Bronchial epithelial cell (primary cell): ENCODE measurements around the gene CIITA. TPM values are rescaled to one million over a fixed set of nuclear protein-coding genes. Genes with fewer than 3 reads are reported as not detected.

Experiments used
- DNase-seq: peaks from one replicate; pipeline ENCODE4 v3.0.0-alpha.2; 2010; ENCODE audit warnings: low read depth
- FAIRE-seq: peaks from 2 replicates; lab custom pipeline; 2011; peaks lifted over from hg19 to GRCh38; lab: Jason Lieb, UNC
- H3K27me3 ChIP-seq: 2 replicates; pipeline ENCODE4 v1.5.1; 2011; ENCODE audit warnings: low read length; ENCODE audit not compliant: control insufficient read depth, insufficient read depth
- H3K36me3 ChIP-seq: 2 replicates; pipeline ENCODE4 v1.5.1; 2011; ENCODE audit warnings: low read length; ENCODE audit not compliant: control insufficient read depth, insufficient read depth
- H3K4me3 ChIP-seq: 2 replicates; pipeline ENCODE4 v1.5.1; 2011; ENCODE audit warnings: mild to moderate bottlenecking, low read depth, low read length, control low read depth
- CTCF ChIP-seq: IDR thresholded peaks from 2 replicates; pipeline ENCODE4 v1.5.1; 2011; ENCODE audit warnings: mild to moderate bottlenecking, moderate library complexity, low read length, control low read depth, inconsistent platforms; ENCODE audit not compliant: insufficient read depth, severe bottlenecking
- total RNA-seq: library from RNA; depleted of rRNA; stranded (reverse); fragments of >200 nt; gene quantifications from 2 replicates; pipeline ENCODE4 v1.2.1, GENCODE V29; 2014

The CIITA gene
- total RNA-seq, 1 donor from 2014 or later: not detected

DNA sequence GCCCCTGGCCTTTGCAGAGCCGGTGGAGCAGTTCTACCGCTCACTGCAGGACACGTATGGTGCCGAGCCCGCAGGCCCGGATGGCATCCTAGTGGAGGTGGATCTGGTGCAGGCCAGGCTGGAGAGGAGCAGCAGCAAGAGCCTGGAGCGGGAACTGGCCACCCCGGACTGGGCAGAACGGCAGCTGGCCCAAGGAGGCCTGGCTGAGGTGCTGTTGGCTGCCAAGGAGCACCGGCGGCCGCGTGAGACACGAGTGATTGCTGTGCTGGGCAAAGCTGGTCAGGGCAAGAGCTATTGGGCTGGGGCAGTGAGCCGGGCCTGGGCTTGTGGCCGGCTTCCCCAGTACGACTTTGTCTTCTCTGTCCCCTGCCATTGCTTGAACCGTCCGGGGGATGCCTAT is 29.5 kb downstream of the CIITA start:
- no peaks in the 10 kb centered on the region for H3K36me3 ChIP-seq
- no peak for TF ChIP-seq CTCF
- no peaks in the 10 kb centered on the region for H3K27me3 ChIP-seq
- FAIRE-seq: no peak
- no peak for DNase-seq
- no peak overlapping the region for H3K4me3 ChIP-seq

DNA sequence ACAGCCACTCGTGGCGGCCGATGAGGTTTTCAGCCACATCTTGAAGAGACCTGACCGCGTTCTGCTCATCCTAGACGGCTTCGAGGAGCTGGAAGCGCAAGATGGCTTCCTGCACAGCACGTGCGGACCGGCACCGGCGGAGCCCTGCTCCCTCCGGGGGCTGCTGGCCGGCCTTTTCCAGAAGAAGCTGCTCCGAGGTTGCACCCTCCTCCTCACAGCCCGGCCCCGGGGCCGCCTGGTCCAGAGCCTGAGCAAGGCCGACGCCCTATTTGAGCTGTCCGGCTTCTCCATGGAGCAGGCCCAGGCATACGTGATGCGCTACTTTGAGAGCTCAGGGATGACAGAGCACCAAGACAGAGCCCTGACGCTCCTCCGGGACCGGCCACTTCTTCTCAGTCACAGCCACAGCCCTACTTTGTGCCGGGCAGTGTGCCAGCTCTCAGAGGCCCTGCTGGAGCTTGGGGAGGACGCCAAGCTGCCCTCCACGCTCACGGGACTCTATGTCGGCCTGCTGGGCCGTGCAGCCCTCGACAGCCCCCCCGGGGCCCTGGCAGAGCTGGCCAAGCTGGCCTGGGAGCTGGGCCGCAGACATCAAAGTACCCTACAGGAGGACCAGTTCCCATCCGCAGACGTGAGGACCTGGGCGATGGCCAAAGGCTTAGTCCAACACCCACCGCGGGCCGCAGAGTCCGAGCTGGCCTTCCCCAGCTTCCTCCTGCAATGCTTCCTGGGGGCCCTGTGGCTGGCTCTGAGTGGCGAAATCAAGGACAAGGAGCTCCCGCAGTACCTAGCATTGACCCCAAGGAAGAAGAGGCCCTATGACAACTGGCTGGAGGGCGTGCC is 30.1 kb downstream of the CIITA start:
- FAIRE-seq (no peak), DNase-seq (no peak)
- Histone ChIP-seq H3K4me3 (no peak overlapping the region), H3K27me3 (no peaks in the 10 kb centered on the region), H3K36me3 (no peaks in the 10 kb centered on the region)
- no peak for TF ChIP-seq CTCF

- DNase-seq (no peak), FAIRE-seq (no peak)
- no peaks in the 10 kb centered on the region for H3K36me3 ChIP-seq
- no peaks in the 10 kb centered on the region for H3K27me3 ChIP-seq
- no peak overlapping the region for H3K4me3 ChIP-seq
- no peak for TF ChIP-seq CTCF
Observed at GRCh38 chr16:10907757-10908045, 30.7 kb downstream of the CIITA start.

DNA sequence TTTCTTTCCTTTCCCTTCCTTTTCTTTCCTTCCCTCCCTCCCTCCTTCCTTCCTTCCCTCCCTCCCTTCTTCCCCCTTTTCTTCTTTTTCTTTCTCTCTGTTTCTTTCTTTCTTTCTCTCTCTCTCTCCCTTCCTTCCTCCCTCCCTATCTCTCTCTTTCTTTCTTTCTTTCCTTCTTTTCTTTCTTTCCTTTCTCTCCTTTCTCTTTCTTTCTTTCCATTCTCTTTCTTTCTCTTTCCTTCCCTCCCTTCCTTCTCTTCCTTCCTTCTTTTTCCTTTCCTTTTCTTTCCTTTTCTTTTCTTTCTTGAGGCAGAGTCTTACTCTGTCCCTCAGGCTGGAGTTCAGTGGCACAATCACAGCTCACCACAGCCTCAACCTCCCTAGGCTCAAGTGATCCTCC is 34.3 kb downstream of the CIITA start:
- no peak for DNase-seq
- FAIRE-seq: no peak

GRCh38 chr16:10916534-10916933 is 39.5 kb downstream of the CIITA start:
- DNase-seq: no peak
- FAIRE-seq: no peak
- no peaks in the 10 kb centered on the region for H3K27me3 ChIP-seq
- H3K4me3 ChIP-seq: no peak overlapping the region
- TF ChIP-seq CTCF: no peak
- no peaks in the 10 kb centered on the region for H3K36me3 ChIP-seq

More for the DNA sequence above, 34.3 kb downstream of the CIITA start:
- no peak overlapping the region for H3K4me3 ChIP-seq
- TF ChIP-seq CTCF: no peak
- H3K27me3 ChIP-seq: no peaks in the 10 kb centered on the region
- no peaks in the 10 kb centered on the region for H3K36me3 ChIP-seq

GRCh38 chr16:10918294-10919002 is 41.4 kb downstream of the CIITA start:
- Histone ChIP-seq H3K4me3 (no peak overlapping the region), H3K27me3 (no peaks in the 10 kb centered on the region), H3K36me3 (no peaks in the 10 kb centered on the region)
- FAIRE-seq (no peak), DNase-seq (peak; percentile 89)
- TF ChIP-seq CTCF: peak; percentile 100
